Calu3 (cell line): ENCODE results near the gene HYCC2. TPM values are rescaled to one million over a fixed set of nuclear protein-coding genes. Genes with fewer than 3 reads are reported as not detected.

Experiments
- BruUV-seq: library from RNA; stranded (reverse); fragments of 400-500 nt; replicated peaks from 2 replicates; lab custom pipeline; 2021; lab: Mats Ljungman, UMichigan
- CTCF ChIA-PET: fragments of 300-600 bp; sonication (Branson Sonifier 250); formaldehyde crosslinking; loops from one replicate; lab custom pipeline; 2022; ENCODE audit warnings: antibody characterized with exemption; lab: Charles Lee
- DNase-seq: peaks from one replicate; pipeline ENCODE4 v3.0.0; 2022
- H3K27ac Mint-ChIP-seq: one replicate; pipeline ENCODE4 v1.8.0; 2022; ENCODE audit warnings: mixed read lengths; ENCODE audit not compliant: unreplicated experiment
- H3K27me3 Mint-ChIP-seq: one replicate; pipeline ENCODE4 v1.8.0; 2022; ENCODE audit warnings: mixed read lengths; ENCODE audit not compliant: unreplicated experiment
- H3K36me3 Mint-ChIP-seq: one replicate; pipeline ENCODE4 v1.8.0; 2022; ENCODE audit warnings: mild to moderate bottlenecking, moderate library complexity, mixed read lengths; ENCODE audit not compliant: insufficient read depth, unreplicated experiment
- H3K4me1 Mint-ChIP-seq: one replicate; pipeline ENCODE4 v1.8.0; 2022; ENCODE audit warnings: mild to moderate bottlenecking, low read depth, mixed read lengths; ENCODE audit not compliant: unreplicated experiment
- H3K4me3 Mint-ChIP-seq: one replicate; pipeline ENCODE4 v1.8.0; 2022; ENCODE audit warnings: mild to moderate bottlenecking, low read depth, moderate library complexity, mixed read lengths; ENCODE audit not compliant: unreplicated experiment
- H3K9me3 Mint-ChIP-seq: one replicate; pipeline ENCODE4 v1.8.0; 2022; ENCODE audit warnings: low read depth, mixed read lengths; ENCODE audit not compliant: unreplicated experiment
- CTCF ChIP-seq: fragments of 200-600 bp; IDR thresholded peaks from one replicate; pipeline ENCODE4 v1.8.0; 2022; ENCODE audit warnings: antibody characterized with exemption; ENCODE audit not compliant: unreplicated experiment
- intact Hi-C: fragments of 100-400 bp; cut with micrococcal nuclease; formaldehyde crosslinking; loops from one replicate; pipeline ENCODE4 v1.10.0; 2022; ENCODE audit not compliant: unreplicated experiment
- total RNA-seq: library from RNA; stranded (reverse); gene quantifications from 2 replicates; pipeline ENCODE4 v1.2.3, GENCODE V29; 2022

Gene HYCC2
- total RNA-seq, 1 experiment from 2014 or later, result 45.6 TPM

GRCh38 chr2:201111096-201111495 is 39.6 kb upstream of the HYCC2 start:
- peaks cover 20% of the 10 kb centered on the region for H3K4me1 Mint-ChIP-seq
- H3K4me3 Mint-ChIP-seq, result no peak overlapping the region
- H3K36me3 Mint-ChIP-seq, result peaks cover 39% of the 10 kb centered on the region
- no peak for DNase-seq
- H3K27me3 Mint-ChIP-seq, result no peaks in the 10 kb centered on the region
- no TSS peak for BruUV-seq
- intact Hi-C loops, result no loop called here
- no peaks in the 10 kb centered on the region for H3K9me3 Mint-ChIP-seq
- no peak for TF ChIP-seq CTCF
- H3K27ac Mint-ChIP-seq, result no peak overlapping the region
- CTCF ChIA-PET, result no interaction called here

- DNase-seq, result no peak
- no TSS peak for BruUV-seq
- CTCF ChIA-PET, result no interaction called here
- TF ChIP-seq CTCF, result no peak
- Mint-ChIP-seq H3K4me1 (peaks cover 20% of the 10 kb centered on the region), H3K9me3 (no peaks in the 10 kb centered on the region), H3K4me3 (no peak overlapping the region), H3K36me3 (peaks cover 38% of the 10 kb centered on the region), H3K27ac (no peak overlapping the region), H3K27me3 (no peaks in the 10 kb centered on the region)
- intact Hi-C loops, result no loop called here
Observed at GRCh38 chr2:201110615-201111014, 39.1 kb upstream of the HYCC2 start.

GRCh38 chr2:201109186-201109585 is 37.7 kb upstream of the HYCC2 start:
- no peak for DNase-seq
- intact Hi-C loops, result no loop called here
- CTCF ChIA-PET, result no interaction called here
- Mint-ChIP-seq H3K4me3 (no peak overlapping the region), H3K36me3 (peaks cover 24% of the 10 kb centered on the region), H3K27me3 (no peaks in the 10 kb centered on the region), H3K4me1 (peaks cover 9% of the 10 kb centered on the region), H3K9me3 (no peaks in the 10 kb centered on the region), H3K27ac (no peak overlapping the region)
- no peak for TF ChIP-seq CTCF
- BruUV-seq, result no TSS peak

- Mint-ChIP-seq H3K27ac (no peak overlapping the region), H3K9me3 (no peaks in the 10 kb centered on the region), H3K27me3 (no peaks in the 10 kb centered on the region), H3K36me3 (peaks cover 24% of the 10 kb centered on the region), H3K4me1 (peaks cover 4% of the 10 kb centered on the region), H3K4me3 (no peak overlapping the region)
- no TSS peak for BruUV-seq
- no peak for TF ChIP-seq CTCF
- intact Hi-C loops, result no loop called here
- CTCF ChIA-PET, result no interaction called here
- no peak for DNase-seq
Observed at GRCh38 chr2:201108341-201108740, 36.9 kb upstream of the HYCC2 start.
